GM23338 (cell line): ENCODE data around the gene CPNE4. TPM values are rescaled to one million over a fixed set of nuclear protein-coding genes. Genes with fewer than 3 reads are reported as not detected.

Experiments used
- ATAC-seq: fragments of 200-7000 bp; cut with Tn5 transposase; 3 replicates; pipeline ENCODE4 v1.9.1; 2020
- DNase-seq: peaks from one replicate; pipeline ENCODE4 v3.0.0-alpha.2; 2015; ENCODE audit warnings: low spot score
- H2AFZ ChIP-seq: fragments of 200-600 bp; sonication (generic); 2 replicates; pipeline ENCODE4 v1.8.0; 2016; ENCODE audit warnings: antibody characterized with exemption, mild to moderate bottlenecking, moderate library complexity
- H3F3A ChIP-seq: fragments of 200-600 bp; sonication (generic); replicated peaks from 2 replicates; pipeline ENCODE4 v1.8.0; 2017; ENCODE audit warnings: antibody characterized with exemption, mixed run types, low read depth
- H3K27ac ChIP-seq: fragments of 200-600 bp; sonication (generic); 2 replicates; pipeline ENCODE4 v1.6.1; 2016; ENCODE audit warnings: low read depth
- H3K27me3 ChIP-seq: fragments of 200-600 bp; sonication (generic); 2 replicates; pipeline ENCODE4 v1.8.0; 2016; ENCODE audit warnings: mild to moderate bottlenecking, mixed run types, moderate library complexity; ENCODE audit not compliant: insufficient read depth
- H3K36me3 ChIP-seq: fragments of 200-600 bp; sonication (generic); 2 replicates; pipeline ENCODE4 v1.8.0; 2016; ENCODE audit warnings: mild to moderate bottlenecking; ENCODE audit not compliant: insufficient read depth
- H3K4me1 ChIP-seq: fragments of 200-600 bp; sonication (generic); 2 replicates; pipeline ENCODE4 v1.8.0; 2016; ENCODE audit warnings: mild to moderate bottlenecking, moderate library complexity; ENCODE audit not compliant: insufficient read depth
- H3K4me2 ChIP-seq: fragments of 200-600 bp; sonication (generic); 2 replicates; pipeline ENCODE4 v1.7.1; 2017; ENCODE audit warnings: mixed run types
- H3K4me3 ChIP-seq: fragments of 200-600 bp; sonication (generic); 2 replicates; pipeline ENCODE4 v1.6.1; 2016; ENCODE audit warnings: mixed run types
- H3K79me2 ChIP-seq: fragments of 200-600 bp; sonication (generic); replicated peaks from 2 replicates; pipeline ENCODE4 v1.8.0; 2017; ENCODE audit warnings: mild to moderate bottlenecking; ENCODE audit not compliant: insufficient read depth
- H3K9me2 ChIP-seq: fragments of 200-600 bp; sonication (generic); 2 replicates; pipeline ENCODE4 v1.8.0; 2017; ENCODE audit not compliant: insufficient read depth
- H4K20me1 ChIP-seq: fragments of 200-600 bp; sonication (generic); replicated peaks from 2 replicates; pipeline ENCODE4 v1.8.0; 2017; ENCODE audit warnings: mild to moderate bottlenecking; ENCODE audit not compliant: insufficient read depth
- H3K27ac Mint-ChIP-seq: 2 replicates; pipeline ENCODE4 v1.8.0; 2020; ENCODE audit warnings: inconsistent platforms, mild to moderate bottlenecking, moderate library complexity, mixed read lengths
- H3K27me3 Mint-ChIP-seq: 3 replicates; pipeline ENCODE4 v1.8.0; 2022; ENCODE audit warnings: low read depth, mild to moderate bottlenecking, moderate library complexity, mixed read lengths, inconsistent platforms; ENCODE audit not compliant: insufficient read depth, poor library complexity
- H3K36me3 Mint-ChIP-seq: 3 replicates; pipeline ENCODE4 v1.8.0; 2021; ENCODE audit warnings: low read depth, mild to moderate bottlenecking, inconsistent platforms, moderate library complexity, mixed read lengths
- H3K4me1 Mint-ChIP-seq: 3 replicates; pipeline ENCODE4 v1.8.0; 2020; ENCODE audit warnings: mild to moderate bottlenecking, inconsistent platforms, mixed read lengths
- H3K4me3 Mint-ChIP-seq: 3 replicates; pipeline ENCODE4 v1.8.0; 2021; ENCODE audit warnings: moderate library complexity, mild to moderate bottlenecking, inconsistent platforms, mixed read lengths
- H3K9me3 Mint-ChIP-seq: 3 replicates; pipeline ENCODE4 v1.8.0; 2020; ENCODE audit warnings: moderate library complexity, mild to moderate bottlenecking, inconsistent platforms, mixed read lengths
- CREB1 ChIP-seq: fragments of 250-450 bp; sonication (Bioruptor Pico); IDR thresholded peaks from 2 replicates; pipeline ENCODE4 v1.5.0; 2020; ENCODE audit warnings: low read depth, mild to moderate bottlenecking, moderate library complexity
- CTCF ChIP-seq, 2 experiments: fragments of 200-600 bp in 1 of 2; sonication (generic) in 1 of 2; conservative IDR thresholded peaks; 2 replicates each; pipeline versions ENCODE4 v1.5.1 to v1.6.1; 2016 to 2017; ENCODE audit warnings: antibody characterized with exemption in 2 of 2, low read depth in 2 of 2, mild to moderate bottlenecking in 2 of 2, moderate library complexity in 1 of 2
- ETS1 ChIP-seq: IDR thresholded peaks from 2 replicates; pipeline ENCODE4 v1.6.1; 2016; ENCODE audit warnings: antibody characterized with exemption
- EZH2 ChIP-seq: fragments of 200-600 bp; sonication (generic); IDR thresholded peaks from one replicate; pipeline ENCODE4 v1.8.0; 2017; ENCODE audit warnings: antibody characterized with exemption, mild to moderate bottlenecking, low read depth; ENCODE audit not compliant: unreplicated experiment
- EZH2phosphoT487 ChIP-seq: fragments of 200-600 bp; sonication (generic); IDR thresholded peaks from one replicate; pipeline ENCODE4 v1.8.1; 2018; ENCODE audit warnings: antibody characterized with exemption; ENCODE audit not compliant: unreplicated experiment
- NANOG ChIP-seq: IDR thresholded peaks from 2 replicates; pipeline ENCODE4 v1.6.1; 2016; ENCODE audit warnings: antibody characterized with exemption, borderline replicate concordance
- POLR2AphosphoS5 ChIP-seq: IDR thresholded peaks from 2 replicates; pipeline ENCODE4 v1.6.1; 2016; ENCODE audit warnings: antibody characterized with exemption, low read depth
- REST ChIP-seq: IDR thresholded peaks from one replicate; pipeline ENCODE4 v1.6.1; 2018; ENCODE audit warnings: antibody characterized with exemption; ENCODE audit not compliant: unreplicated experiment
- STAT1 ChIP-seq: IDR thresholded peaks from one replicate; pipeline ENCODE4 v1.6.1; 2016; ENCODE audit warnings: antibody characterized with exemption; ENCODE audit not compliant: unreplicated experiment
- ZNF114 ChIP-seq: fragments of 250-450 bp; sonication (Bioruptor Pico); IDR thresholded peaks from 2 replicates; pipeline ENCODE4 v1.5.0; 2020; ENCODE audit warnings: mild to moderate bottlenecking, moderate library complexity
- ZNF331 ChIP-seq: fragments of 250-450 bp; sonication (Bioruptor Pico); IDR thresholded peaks from 2 replicates; pipeline ENCODE4 v1.5.0; 2020; ENCODE audit warnings: low read depth, mild to moderate bottlenecking, moderate library complexity
- polyA plus RNA-seq: library from polyadenylated mRNA; unstranded; fragments of >200 nt; fragmentation: Nextera tagmentation; extraction: Ambion mirVana; gene quantifications from 2 replicates; pipeline ENCODE4 v1.2.1, GENCODE V29; 2016
- total RNA-seq: library from RNA; depleted of rRNA; stranded (reverse); fragments of >200 nt; shearing (Covaris generic); gene quantifications from 2 replicates; pipeline ENCODE4 v1.2.3, GENCODE V29; 2014

CPNE4 gene
- total and polyA plus RNA-seq, 2 experiments from 2014 or later = 2.0 to 6.5 TPM

- TF ChIP-seq REST (no peak), STAT1 (no peak), CTCF (conservative IDR thresholded peaks at IDR 0.05; ENCODE audit: low read depth in 2 of 2) (no peak), EZH2 (no peak)
Observed at GRCh38 chr3:131555456-131555855, 479.4 kb downstream of the CPNE4 start (continued).

- no peak overlapping the region for H3K4me2 ChIP-seq
- no peak for DNase-seq
- Mint-ChIP-seq H3K27ac (no peak overlapping the region), H3K36me3 (no peaks in the 10 kb centered on the region), H3K27me3 (no peaks in the 10 kb centered on the region), H3K9me3 (no peaks in the 10 kb centered on the region), H3K4me1 (peaks cover 16% of the 10 kb centered on the region; the same call in 2 of the 3 replicates), H3K4me3 (no peak overlapping the region)
- no peaks in the 10 kb centered on the region for H3K27me3 ChIP-seq
- no peaks in the 10 kb centered on the region for H3K79me2 ChIP-seq
- H3K36me3 ChIP-seq = no peaks in the 10 kb centered on the region
- H3K27ac ChIP-seq = no peak overlapping the region
- H3K4me3 ChIP-seq = no peak overlapping the region
- ATAC-seq = no peak
- H2AFZ ChIP-seq = no peak overlapping the region
- H4K20me1 ChIP-seq = no peaks in the 10 kb centered on the region; the same call in 1 of the 2 replicates
- H3K9me2 ChIP-seq = no peaks in the 10 kb centered on the region
- H3F3A ChIP-seq = no peaks in the 10 kb centered on the region
- H3K4me1 ChIP-seq = no peaks in the 10 kb centered on the region; the same call in 1 of the 2 replicates
- TF ChIP-seq CTCF (conservative IDR thresholded peaks at IDR 0.05; ENCODE audit: low read depth in 2 of 2) = no peak
- no peak for TF ChIP-seq ZNF114 (CRISPR knock-in tag)
- no peak for TF ChIP-seq STAT1
- no peak for TF ChIP-seq ETS1
- TF ChIP-seq NANOG = no peak
- TF ChIP-seq EZH2phosphoT487 = no peak
- TF ChIP-seq POLR2AphosphoS5 = no peak
- no peak for TF ChIP-seq ZNF331 (CRISPR knock-in tag)
- no peak for TF ChIP-seq EZH2
- TF ChIP-seq REST = no peak
- TF ChIP-seq CREB1 (CRISPR knock-in tag) = no peak
Observed at GRCh38 chr3:131553495-131554247, 481.1 kb downstream of the CPNE4 start.
